ENCODE measurements around the gene CYBC1.

DNA sequence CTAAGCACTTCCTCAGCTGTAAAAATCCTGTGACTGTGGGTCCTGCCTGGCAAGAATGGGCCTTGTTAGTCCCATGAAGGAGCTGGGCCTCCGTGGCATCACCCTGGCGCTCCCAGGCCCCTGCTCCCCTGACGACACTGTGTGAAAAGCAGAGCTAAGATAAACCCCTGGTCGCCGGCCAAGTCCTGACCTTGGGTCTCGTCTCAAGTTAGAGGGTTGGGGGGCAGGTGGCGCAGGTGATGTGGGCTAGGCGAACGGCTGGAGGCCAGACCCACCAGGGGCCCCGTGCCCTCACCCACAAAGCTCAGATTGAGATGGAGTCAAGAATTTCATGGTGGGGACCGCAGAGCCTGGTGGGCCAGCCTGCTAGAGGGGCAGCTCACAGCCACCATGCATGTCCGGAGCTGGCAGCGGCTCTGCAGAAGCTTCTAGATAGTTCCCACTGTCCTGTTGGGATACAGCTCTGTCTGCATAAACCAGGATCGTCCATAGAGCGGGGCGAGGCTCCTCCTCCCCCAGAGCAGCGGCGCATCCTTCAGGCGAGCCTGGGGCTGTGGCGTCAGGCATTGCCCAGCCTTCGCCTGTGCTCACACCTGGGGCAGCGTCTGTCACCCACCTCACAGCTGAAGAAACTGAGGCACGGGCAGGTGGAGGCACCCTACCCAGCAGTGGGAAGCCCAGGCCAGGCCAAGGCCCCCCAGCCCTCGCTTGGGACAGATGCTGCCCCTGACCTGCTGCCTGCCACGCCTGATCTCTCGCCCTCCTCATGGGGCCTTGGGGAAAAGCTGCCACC lies 12.0 kb downstream of the CYBC1 start:
- no peak for TF ChIP-seq POLR2A (IDR thresholded peaks at IDR 0.05)
- TF ChIP-seq CTCF (IDR thresholded peaks at IDR 0.05), result no peak
